Fibroblast of pulmonary artery (primary cell): ENCODE data around the gene GATAD2B.
"Not testable (repeated sequence)": the region's sequence is repeated elsewhere in the genome, so short reads cannot be mapped to it uniquely, and the experiment has no call there.

ENCODE experiments used
- DNase-seq: peaks from one replicate; pipeline ENCODE4 v3.0.0-alpha.2; 2010; ENCODE audit warnings: low read depth
- H3K4me3 ChIP-seq: replicated peaks from 2 replicates; pipeline ENCODE4 v1.5.1; 2011; ENCODE audit warnings: low read depth, mild to moderate bottlenecking, control low read depth, low read length, moderate library complexity
- TF ChIP-seq, protein P1 (sequence below): IDR thresholded peaks from 2 replicates; pipeline ENCODE4 v1.5.1; 2011; ENCODE audit warnings: mild to moderate bottlenecking, control low read depth, low read length, inconsistent platforms; ENCODE audit errors: missing control alignments

The GATAD2B gene

DNA sequence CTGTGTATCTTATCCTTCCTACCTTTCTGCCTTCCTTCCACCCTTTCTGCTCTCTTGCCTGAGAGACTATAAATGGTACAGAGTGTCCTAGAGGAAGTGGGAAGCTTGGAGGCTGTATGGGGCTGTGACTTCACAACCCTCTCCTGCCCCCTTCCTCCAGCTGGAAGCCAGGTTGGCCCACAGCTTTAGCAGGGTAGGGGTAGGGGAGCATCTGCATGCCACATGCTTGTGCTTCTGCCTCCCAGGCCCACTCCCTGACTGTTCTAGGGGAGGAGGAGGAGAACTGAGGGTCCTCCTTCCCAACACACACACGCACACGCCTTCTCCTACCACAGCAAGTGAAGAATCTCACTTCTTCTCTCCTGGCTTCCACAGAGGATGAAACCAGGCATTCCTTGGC is 151.5 kb downstream of the GATAD2B start:
- H3K4me3 ChIP-seq: no peak overlapping the region
- TF ChIP-seq, protein P1, sequence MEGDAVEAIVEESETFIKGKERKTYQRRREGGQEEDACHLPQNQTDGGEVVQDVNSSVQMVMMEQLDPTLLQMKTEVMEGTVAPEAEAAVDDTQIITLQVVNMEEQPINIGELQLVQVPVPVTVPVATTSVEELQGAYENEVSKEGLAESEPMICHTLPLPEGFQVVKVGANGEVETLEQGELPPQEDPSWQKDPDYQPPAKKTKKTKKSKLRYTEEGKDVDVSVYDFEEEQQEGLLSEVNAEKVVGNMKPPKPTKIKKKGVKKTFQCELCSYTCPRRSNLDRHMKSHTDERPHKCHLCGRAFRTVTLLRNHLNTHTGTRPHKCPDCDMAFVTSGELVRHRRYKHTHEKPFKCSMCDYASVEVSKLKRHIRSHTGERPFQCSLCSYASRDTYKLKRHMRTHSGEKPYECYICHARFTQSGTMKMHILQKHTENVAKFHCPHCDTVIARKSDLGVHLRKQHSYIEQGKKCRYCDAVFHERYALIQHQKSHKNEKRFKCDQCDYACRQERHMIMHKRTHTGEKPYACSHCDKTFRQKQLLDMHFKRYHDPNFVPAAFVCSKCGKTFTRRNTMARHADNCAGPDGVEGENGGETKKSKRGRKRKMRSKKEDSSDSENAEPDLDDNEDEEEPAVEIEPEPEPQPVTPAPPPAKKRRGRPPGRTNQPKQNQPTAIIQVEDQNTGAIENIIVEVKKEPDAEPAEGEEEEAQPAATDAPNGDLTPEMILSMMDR: no peak
- no peak for DNase-seq

DNA sequence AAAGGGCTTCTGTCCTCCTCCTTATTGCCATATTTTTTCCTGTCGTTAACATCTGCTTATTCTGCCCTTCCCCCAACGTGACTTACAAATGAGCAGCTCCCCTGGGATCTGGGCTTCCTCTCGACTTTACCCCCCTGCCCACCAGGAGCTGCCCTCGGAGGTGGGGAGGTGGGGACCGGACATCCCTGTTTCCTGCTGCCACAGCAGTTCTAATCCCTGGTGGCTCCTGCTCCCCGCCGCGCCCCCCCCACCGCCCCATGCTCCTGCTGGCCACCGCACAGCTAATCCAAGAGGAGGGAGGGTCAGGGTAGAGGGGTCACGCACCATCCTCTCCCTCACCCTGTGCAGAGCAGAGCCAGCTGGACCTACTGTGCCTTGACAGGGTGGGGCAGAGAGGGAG is 152.0 kb downstream of the GATAD2B start:
- H3K4me3 ChIP-seq: no peak overlapping the region
- TF ChIP-seq, protein P1: no peak
- no peak for DNase-seq

DNA sequence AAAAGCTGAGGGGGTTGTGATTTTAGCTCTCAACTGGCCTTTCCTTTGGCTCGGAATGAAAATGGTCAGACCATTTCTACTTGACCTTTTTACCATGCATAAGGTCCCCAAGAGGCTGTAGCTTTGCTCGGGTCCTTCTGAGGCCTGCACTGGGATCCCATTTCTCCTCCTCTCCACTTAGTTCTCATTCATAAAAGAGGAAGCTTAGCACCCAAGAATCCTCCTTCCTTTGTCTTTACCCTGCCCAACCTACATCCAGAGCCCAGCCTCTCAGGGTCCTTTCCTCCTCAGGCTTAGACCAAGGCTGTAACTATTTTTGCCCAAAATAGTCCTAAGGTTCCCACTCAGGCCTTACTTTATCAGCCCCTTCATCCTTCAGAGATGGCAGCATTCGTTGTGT is 153.6 kb downstream of the GATAD2B start:
- H3K4me3 ChIP-seq: no peak overlapping the region
- no peak for DNase-seq
- TF ChIP-seq, protein P1: no peak

DNA sequence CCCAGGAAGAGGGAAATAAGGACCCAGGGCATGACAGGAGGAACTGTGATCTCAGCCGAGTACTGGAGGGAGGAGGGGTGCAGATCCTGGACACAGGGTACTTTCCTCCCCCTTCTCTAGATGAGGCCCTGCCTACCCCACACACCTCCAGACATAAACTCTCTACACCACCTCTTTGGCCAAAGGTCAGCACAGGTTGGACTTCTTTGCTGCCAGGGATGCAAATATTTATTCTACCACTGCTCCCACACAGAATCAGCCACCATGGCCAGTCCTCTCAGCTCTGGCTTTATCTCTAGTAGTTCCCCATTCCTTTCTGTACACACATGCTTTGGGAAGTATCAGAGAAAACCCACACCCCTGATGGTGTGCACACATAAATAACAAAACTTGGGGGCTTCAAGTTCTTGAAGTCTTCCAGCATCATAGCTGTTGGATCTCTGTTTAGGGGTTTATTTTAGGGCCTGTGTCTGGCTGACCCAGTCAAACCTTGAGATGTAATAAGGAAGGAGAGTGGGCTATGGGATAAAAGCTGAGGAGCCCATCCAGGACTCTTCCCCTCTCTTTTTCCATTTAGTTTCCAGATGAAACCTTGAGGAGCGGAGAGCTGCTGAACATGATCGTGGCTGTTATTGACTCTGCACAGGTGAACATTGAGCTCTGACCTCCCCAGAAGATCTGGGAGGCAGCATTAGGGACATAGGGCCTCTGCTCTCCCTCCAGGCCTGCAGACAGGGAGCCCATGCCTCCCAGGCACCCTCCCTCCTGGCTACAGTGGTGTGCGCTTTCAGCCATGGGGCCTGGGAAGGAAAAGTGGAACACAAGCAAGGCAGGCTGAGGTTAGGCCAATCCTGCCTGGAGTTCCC is 154.2 kb downstream of the GATAD2B start:
- DNase-seq: no peak
- no peak overlapping the region for H3K4me3 ChIP-seq
- TF ChIP-seq, protein P1: no peak

DNA sequence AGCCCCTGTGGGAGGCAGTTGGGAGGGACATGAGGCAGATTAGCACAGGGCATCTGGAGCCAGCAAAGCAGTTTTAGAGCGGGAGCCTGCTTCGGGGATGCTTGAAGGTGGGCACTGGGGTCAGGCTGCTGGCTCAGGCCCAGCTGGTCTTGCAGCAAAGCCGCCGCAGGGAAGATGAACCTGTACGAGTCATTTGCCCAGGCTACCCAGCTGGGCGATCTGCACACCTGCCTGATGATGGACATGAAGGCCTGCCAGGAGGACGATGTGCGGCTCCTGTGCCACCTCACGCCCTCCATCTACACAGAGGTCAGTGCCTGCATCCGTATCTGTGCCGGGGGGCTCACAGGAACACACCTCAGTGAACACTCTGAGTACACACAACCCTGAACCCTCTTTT is 155.3 kb downstream of the GATAD2B start:
- DNase-seq: no peak
- no peak overlapping the region for H3K4me3 ChIP-seq
- TF ChIP-seq, protein P1: no peak

DNA sequence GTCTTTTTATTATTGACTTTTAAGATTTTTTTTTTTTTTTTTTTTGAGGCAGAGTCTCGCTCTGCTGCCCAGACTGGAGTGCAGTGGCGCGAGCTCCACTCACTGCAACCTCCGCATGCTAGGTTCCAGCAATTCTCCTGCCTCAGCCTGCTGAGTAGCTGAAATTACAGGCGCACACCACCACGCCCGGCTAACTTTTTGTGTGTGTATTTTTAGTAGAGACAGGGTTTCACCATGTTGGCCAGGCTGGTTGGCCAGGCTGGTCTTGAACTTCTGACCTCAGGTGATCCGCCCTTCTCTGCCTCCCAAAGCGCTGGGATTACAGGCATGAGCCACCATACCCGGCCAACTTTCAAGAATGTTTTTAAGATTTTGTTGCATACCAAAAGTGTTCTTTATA is 156.1 kb downstream of the GATAD2B start:
- not testable (repeated sequence) for H3K4me3 ChIP-seq, DNase-seq

DNA sequence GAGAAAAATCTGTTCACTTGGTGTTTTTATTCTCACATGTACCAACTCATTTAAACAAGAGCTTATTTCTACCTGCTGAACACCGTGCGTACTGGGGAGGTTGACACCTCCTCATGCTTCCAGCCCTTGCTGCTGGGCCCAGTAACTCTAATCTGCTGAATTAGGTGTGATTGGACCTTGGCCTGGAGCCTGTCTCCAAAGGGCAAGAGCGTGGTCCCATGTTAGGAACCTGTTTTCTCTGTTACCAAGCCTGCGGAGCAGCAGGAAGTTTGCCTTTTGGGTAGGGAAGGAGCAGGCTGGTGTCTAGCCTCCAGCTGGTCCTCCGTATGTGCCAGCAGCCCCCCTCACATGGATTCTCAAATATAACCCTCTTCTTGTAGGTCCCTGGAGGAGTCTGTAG is 158.5 kb downstream of the GATAD2B start:
- DNase-seq: no peak
- TF ChIP-seq, protein P1: no peak
- no peak overlapping the region for H3K4me3 ChIP-seq
